SK-N-SH (cell line): ENCODE results near the gene CEP43. TPM values are rescaled to one million over a fixed set of nuclear protein-coding genes. Genes with fewer than 3 reads are reported as not detected.

Experiments
- CTCF ChIA-PET: fragments of 300-600, 350-600 bp; formaldehyde crosslinking; extraction: SDS; loops from one replicate; lab custom pipeline; 2021; lab: Yijun Ruan, JAX
- POLR2A ChIA-PET: fragments of 350-600 bp; sonication (Branson Sonifier 250); formaldehyde crosslinking; extraction: SDS; loops from one replicate; lab custom pipeline; 2020; ENCODE audit warnings: antibody characterized with exemption, inconsistent platforms; lab: Yijun Ruan, JAX
- DNase-seq: peaks from one replicate; pipeline ENCODE4 v3.0.0; 2012
- H2AFZ ChIP-seq: fragments of 200-600 bp; sonication (generic); 2 replicates; pipeline ENCODE4 v1.8.1; 2016; ENCODE audit warnings: antibody characterized with exemption, mild to moderate bottlenecking, low read depth
- H3F3A ChIP-seq: fragments of 200-600 bp; sonication (generic); replicated peaks from 2 replicates; pipeline ENCODE3; 2016; ENCODE audit warnings: antibody characterized with exemption, mild to moderate bottlenecking; ENCODE audit not compliant: insufficient read depth
- H3K27ac ChIP-seq, 2 experiments: fragments of 200-500 bp in 1 of 2; fragments of 200-600 bp in 1 of 2; sonication (Bioruptor generic) in 1 of 2; sonication (generic), shearing (Covaris generic) in 1 of 2; 2 replicates each; pipeline versions ENCODE4 v1.5.1 to v1.6.1; 2014 to 2016; ENCODE audit warnings: low read depth in 2 of 2, inconsistent platforms in 1 of 2, low read length in 1 of 2, mild to moderate bottlenecking in 1 of 2, mixed read lengths in 1 of 2
- H3K27me3 ChIP-seq: fragments of 200-600 bp; sonication (generic), shearing (Covaris generic); 2 replicates; pipeline ENCODE4 v1.6.1; 2016; ENCODE audit warnings: mixed run types; ENCODE audit not compliant: insufficient read depth
- H3K36me3 ChIP-seq, 2 experiments: fragments of 200-500 bp in 1 of 2; fragments of 200-600 bp in 1 of 2; sonication (Bioruptor generic) in 1 of 2; sonication (generic) in 1 of 2; replicated peaks in 1 of 2; 2 replicates each; pipeline versions ENCODE3 to v1.5.1; 2014 to 2016; ENCODE audit warnings: low read length in 1 of 2, mild to moderate bottlenecking in 1 of 2; ENCODE audit not compliant: insufficient read depth in 2 of 2, control insufficient read depth in 1 of 2
- H3K4me1 ChIP-seq, 2 experiments: fragments of 200-500 bp in 1 of 2; fragments of 200-600 bp in 1 of 2; sonication (Bioruptor generic) in 1 of 2; sonication (generic), shearing (Covaris generic) in 1 of 2; 2 replicates each; pipeline versions ENCODE4 v1.5.1 to v1.6.1; 2014 to 2016; ENCODE audit warnings: low read depth in 1 of 2, low read length in 1 of 2, mixed run types in 1 of 2; ENCODE audit not compliant: insufficient read depth in 2 of 2, control insufficient read depth in 1 of 2
- H3K4me2 ChIP-seq: fragments of 200-600 bp; sonication (generic), shearing (Covaris generic); 2 replicates; pipeline ENCODE4 v1.6.1; 2017; ENCODE audit warnings: mixed run types
- H3K4me3 ChIP-seq, 2 experiments: fragments of 200-500 bp in 1 of 2; fragments of 200-600 bp in 1 of 2; sonication (Bioruptor generic) in 1 of 2; sonication (generic), shearing (Covaris generic) in 1 of 2; 2 replicates each; pipeline versions ENCODE4 v1.5.1 to v1.8.1; 2014 to 2016; ENCODE audit warnings: low read depth in 2 of 2, inconsistent platforms in 1 of 2, low read length in 1 of 2, mild to moderate bottlenecking in 1 of 2, mixed read lengths in 1 of 2, moderate library complexity in 1 of 2
- H3K79me2 ChIP-seq: fragments of 200-600 bp; sonication (generic); 2 replicates; pipeline ENCODE4 v1.8.1; 2017; ENCODE audit warnings: mild to moderate bottlenecking; ENCODE audit not compliant: insufficient read depth
- H3K9ac ChIP-seq: fragments of 200-600 bp; sonication (generic); 2 replicates; pipeline ENCODE4 v1.6.1; 2017; ENCODE audit warnings: mixed run types
- H3K9me2 ChIP-seq: fragments of 200-600 bp; sonication (generic); 2 replicates; pipeline ENCODE4 v1.6.1; 2017; ENCODE audit warnings: mixed run types
- H3K9me3 ChIP-seq: fragments of 200-600 bp; sonication (generic); 2 replicates; pipeline ENCODE4 v1.6.1; 2017; ENCODE audit warnings: mixed run types, mild to moderate bottlenecking, moderate library complexity
- H4K20me1 ChIP-seq: fragments of 200-600 bp; sonication (generic); 2 replicates; pipeline ENCODE4 v1.6.1; 2017; ENCODE audit warnings: mild to moderate bottlenecking, mixed run types; ENCODE audit not compliant: insufficient read depth
- CHD2 ChIP-seq: fragments of 150-350 bp; IDR thresholded peaks from 2 replicates; pipeline ENCODE4 v1.6.1; 2018; ENCODE audit warnings: low read length; ENCODE audit not compliant: partially characterized antibody
- CTCF ChIP-seq: fragments of 200-600 bp; sonication (generic); IDR thresholded peaks from 2 replicates; pipeline ENCODE4 v1.6.1; 2017; ENCODE audit warnings: antibody characterized with exemption, mild to moderate bottlenecking, moderate library complexity
- ELF1 ChIP-seq: IDR thresholded peaks from 2 replicates; pipeline ENCODE4 v1.4.0; 2012
- EP300 ChIP-seq, 2 experiments: IDR thresholded peaks; 2 replicates each; pipeline versions ENCODE4 v1.4.0 to v1.6.1; 2012; ENCODE audit warnings: borderline replicate concordance in 1 of 2, low read depth in 1 of 2, low read length in 1 of 2
- FOSL2 ChIP-seq: IDR thresholded peaks from 2 replicates; pipeline ENCODE4 v1.4.0; 2012; ENCODE audit warnings: low read depth, mild to moderate bottlenecking, moderate library complexity, borderline replicate concordance
- FOXM1 ChIP-seq: IDR thresholded peaks from 2 replicates; pipeline ENCODE4 v1.4.0; 2012; ENCODE audit warnings: low read depth, mild to moderate bottlenecking
- GATA2 ChIP-seq: sonication (generic); formaldehyde crosslinking; IDR thresholded peaks from 2 replicates; pipeline ENCODE4 v1.5.0; 2020; ENCODE audit warnings: mild to moderate bottlenecking, missing genetic modification reagents
- JUND ChIP-seq: IDR thresholded peaks from 2 replicates; pipeline ENCODE4 v1.4.0; 2012
- MAX ChIP-seq: IDR thresholded peaks from 2 replicates; pipeline ENCODE4 v1.4.0; 2012; ENCODE audit warnings: low read depth
- MXI1 ChIP-seq: IDR thresholded peaks from 2 replicates; pipeline ENCODE4 v1.6.1; 2012; ENCODE audit warnings: mild to moderate bottlenecking, low read depth, low read length, improper control_type of control experiment
- NFIC ChIP-seq: IDR thresholded peaks from 2 replicates; pipeline ENCODE4 v1.4.0; 2012; ENCODE audit warnings: borderline replicate concordance
- NRF1 ChIP-seq: IDR thresholded peaks from 2 replicates; pipeline ENCODE4 v1.6.1; 2012; ENCODE audit warnings: low read depth, mild to moderate bottlenecking, low read length
- POLR2AphosphoS5 ChIP-seq: IDR thresholded peaks from 2 replicates; pipeline ENCODE4 v1.6.1; 2012; ENCODE audit warnings: low read depth, low read length
- RAD21 ChIP-seq: IDR thresholded peaks from 2 replicates; pipeline ENCODE4 v1.6.1; 2012; ENCODE audit warnings: mild to moderate bottlenecking, low read length
- REST ChIP-seq: IDR thresholded peaks from 2 replicates; pipeline ENCODE4 v1.6.1; 2012; ENCODE audit warnings: mild to moderate bottlenecking, low read depth, low read length, moderate library complexity
- RXRA ChIP-seq: IDR thresholded peaks from 2 replicates; pipeline ENCODE4 v1.4.0; 2012; ENCODE audit warnings: low read depth, mild to moderate bottlenecking, borderline replicate concordance
- SMC3 ChIP-seq: IDR thresholded peaks from 2 replicates; pipeline ENCODE4 v1.6.1; 2012; ENCODE audit warnings: low read depth, low read length, improper control_type of control experiment
- USF1 ChIP-seq: IDR thresholded peaks from 2 replicates; pipeline ENCODE4 v1.4.0; 2012; ENCODE audit warnings: low read depth, borderline replicate concordance
- ZBTB33 ChIP-seq: IDR thresholded peaks from 2 replicates; pipeline ENCODE4 v1.4.0; 2012; ENCODE audit warnings: low read depth, borderline replicate concordance
- WGBS: methylation state at CpG from one replicate; pipeline ENCODE4 v1.1.6; 2017; ENCODE audit warnings: low lambda C conversion rate; 5-methylcytosine and 5-hydroxymethylcytosine counted together
- polyA plus RNA-seq, 3 experiments: library from polyadenylated mRNA; depleted of rRNA; stranded (reverse); fragments of >200 nt; gene quantifications; 2 replicates each; pipeline ENCODE4 v1.2.3, GENCODE V29; 2012

CEP43 gene
- polyA plus RNA-seq, 1 of the 3 experiments (the other 2 are of a cell fraction) = 7.5 TPM

- Histone ChIP-seq H3K4me1 (peaks cover 0 to 12% of the 10 kb centered on the region in 2 experiments; a peak in 2 of 4 replicates), H3K27me3 (no peaks in the 10 kb centered on the region), H3K9ac (no peak overlapping the region), H3K4me3 (no peak overlapping the region), H3K27ac (no peak overlapping the region), H4K20me1 (no peaks in the 10 kb centered on the region), H2AFZ (no peak overlapping the region), H3K9me2 (no peaks in the 10 kb centered on the region), H3K36me3 (peaks cover 0 to 11% of the 10 kb centered on the region in 2 experiments), H3K9me3 (peaks cover 9% of the 10 kb centered on the region), H3F3A (no peaks in the 10 kb centered on the region), H3K79me2 (no peaks in the 10 kb centered on the region), H3K4me2 (no peak overlapping the region)
- DNase-seq = no peak
- ChIA-PET POLR2A (no interaction called here), CTCF (no interaction called here)
- no peak for TF ChIP-seq CTCF
- no peak for TF ChIP-seq ELF1
- TF ChIP-seq USF1 = no peak
- no peak for TF ChIP-seq EP300 (IDR thresholded peaks at IDR 0.05; ENCODE audit: borderline replicate concordance in 1 of 2, low read depth in 1 of 2, low read length in 1 of 2)
- no peak for TF ChIP-seq MAX
- no peak for TF ChIP-seq RAD21
- TF ChIP-seq CHD2 = no peak
- no peak for TF ChIP-seq FOXM1
- no peak for TF ChIP-seq SMC3
- no peak for TF ChIP-seq JUND
- TF ChIP-seq GATA2 (CRISPR knock-in tag) = no peak
- WGBS = 100% methylated on average over 2 of the region's 2 CpGs
Measured at GRCh38 chr6:166966268-166966667, 32.9 kb upstream of the CEP43 start.

- peaks cover 0 to 11% of the 10 kb centered on the region in 2 experiments for H3K36me3 ChIP-seq
- H4K20me1 ChIP-seq = no peaks in the 10 kb centered on the region
- H3K4me1 ChIP-seq = peaks cover 0 to 12% of the 10 kb centered on the region in 2 experiments; a peak in 2 of 4 replicates
- H2AFZ ChIP-seq = no peak overlapping the region
- no peaks in the 10 kb centered on the region for H3K79me2 ChIP-seq
- no peak overlapping the region for H3K9ac ChIP-seq
- no peak overlapping the region for H3K4me3 ChIP-seq
- POLR2A ChIA-PET = no interaction called here
- H3K9me2 ChIP-seq = no peaks in the 10 kb centered on the region
- CTCF ChIA-PET = interaction anchor here (1.7 kb wide), 1 partner anchor 9 kb away, joined by 5 read pairs; no protein-coding TSS in a partner anchor
- no peaks in the 10 kb centered on the region for H3F3A ChIP-seq
- WGBS = 62% methylated on average over 8 of the region's 8 CpGs
- H3K4me2 ChIP-seq = no peak overlapping the region
- peak overlapping the region in 1 of 2 experiments; percentile 74; a peak in 2 of 4 replicates for H3K27ac ChIP-seq
- H3K9me3 ChIP-seq = peaks cover 9% of the 10 kb centered on the region
- no peaks in the 10 kb centered on the region for H3K27me3 ChIP-seq
- DNase-seq = peak; percentile 53
- TF ChIP-seq ELF1 (no peak), NFIC (no peak), ZBTB33 (no peak), FOSL2 (no peak), FOXM1 (no peak), RXRA (no peak), REST (no peak), POLR2AphosphoS5 (no peak), EP300 (IDR thresholded peaks at IDR 0.05; ENCODE audit: borderline replicate concordance in 1 of 2, low read depth in 1 of 2, low read length in 1 of 2) (no peak), SMC3 (no peak), MXI1 (no peak), NRF1 (no peak)
Measured at GRCh38 chr6:166969390-166970002, 29.7 kb upstream of the CEP43 start.
